ENCODE measurements around the gene SIKE1.

GRCh38 chr1:114729782-114730181 is 50.7 kb downstream of the SIKE1 start:
- no peak for TF ChIP-seq ZC3H10 (CRISPR knock-in tag; IDR thresholded peaks at IDR 0.05)
- no peak for TF ChIP-seq RARB (CRISPR knock-in tag; IDR thresholded peaks at IDR 0.05)
- TF ChIP-seq ISL1 (CRISPR knock-in tag; IDR thresholded peaks at IDR 0.05) = no peak
